ENCODE measurements around the gene ASAP2.

DNA sequence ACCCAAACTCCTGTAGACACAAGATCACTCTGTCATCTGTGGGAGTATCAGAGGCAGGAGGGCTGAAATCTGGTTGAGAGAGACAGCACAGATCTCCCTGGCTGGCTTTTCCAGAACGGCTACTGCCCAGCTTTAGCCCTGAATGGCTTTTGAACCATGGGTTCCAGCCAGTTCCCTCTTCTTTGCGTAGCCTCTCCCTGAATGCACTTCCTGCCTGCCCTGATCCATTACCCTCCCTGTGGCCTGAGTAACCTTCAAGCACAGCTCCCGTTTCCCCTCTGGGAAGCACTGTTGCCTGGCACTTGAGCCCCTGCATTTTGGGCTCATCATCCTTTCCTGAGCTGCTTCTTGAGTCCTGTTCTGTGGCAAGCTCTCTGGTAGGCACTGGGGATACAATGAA is 68.8 kb downstream of the ASAP2 start:
- no peak for TF ChIP-seq POLR2A (IDR thresholded peaks at IDR 0.05; ENCODE audit: low read depth, low read length)
- no peak for TF ChIP-seq POLR2AphosphoS5 (IDR thresholded peaks at IDR 0.05; ENCODE audit: low read depth, low read length)
- TF ChIP-seq TAF1 (IDR thresholded peaks at IDR 0.05; ENCODE audit: borderline replicate concordance, low read depth, low read length) = no peak
